Ovary (tissue), 3 donors: ENCODE measurements around the gene CCNJL.

Experiments
- CTCF ChIP-seq, 3 donors: fragments of 450-650 bp in 2 of 3; fragments of 200-600 bp in 1 of 3; IDR thresholded peaks; one replicate each; pipeline versions ENCODE4 v1.5.1 to v1.8.0; 2016 to 2022; ENCODE audit warnings: antibody characterized with exemption in 3 of 3, mild to moderate bottlenecking in 1 of 3
- EP300 ChIP-seq: sonication (generic); formaldehyde crosslinking; IDR thresholded peaks from one replicate; pipeline ENCODE4 v1.6.1; 2017; ENCODE audit warnings: antibody characterized with exemption
- POLR2A ChIP-seq: fragments of 450-650 bp; IDR thresholded peaks from one replicate; pipeline ENCODE4 v1.6.1; 2017; ENCODE audit warnings: antibody characterized with exemption, mild to moderate bottlenecking, moderate library complexity
- donor health status: DM: no; HTN: no; CAD: no.

GRCh38 chr5:160326981-160327380 is 14.6 kb upstream of the CCNJL start:
- no peak for TF ChIP-seq CTCF (IDR thresholded peaks at IDR 0.05)
- TF ChIP-seq POLR2A = no peak
- TF ChIP-seq EP300 = no peak
